Motor neuron (in vitro differentiated cells): ENCODE data around the gene LRP5. TPM values are rescaled to one million over a fixed set of nuclear protein-coding genes. Genes with fewer than 3 reads are reported as not detected.
A peak's percentile ranks its signal among the peaks of the same experiment; 100 is the strongest.

Source experiments
- ATAC-seq, 8 experiments: fragments of 200-7000 bp; cut with Tn5 transposase; replicated peaks in 6 of 8; 2 replicates each; pipeline ENCODE4 v1.8.0; 2021; ENCODE audit warnings: mild to moderate bottlenecking in 8 of 8, moderate library complexity in 8 of 8
- H3K27ac ChIP-seq, 2 donors: fragments of 250-450 bp; sonication (Bioruptor Pico); 2 replicates each; pipeline ENCODE4 v1.9.0; 2021; ENCODE audit warnings: antibody characterized with exemption in 2 of 2, mild to moderate bottlenecking in 2 of 2, moderate library complexity in 1 of 2
- H3K4me1 ChIP-seq, 2 donors: fragments of 250-450 bp; sonication (Bioruptor Pico); replicated peaks in 1 of 2; 2 replicates each; pipeline ENCODE4 v1.6.1; 2021; ENCODE audit warnings: antibody characterized with exemption in 2 of 2, mild to moderate bottlenecking in 2 of 2, moderate library complexity in 1 of 2
- H3K4me3 ChIP-seq, 5 donors: fragments of 250-450 bp; sonication (Bioruptor Pico); 2 replicates each; pipeline ENCODE4 v1.9.0; 2021; ENCODE audit warnings: antibody characterized with exemption in 5 of 5, mild to moderate bottlenecking in 5 of 5, moderate library complexity in 4 of 5
- WGBS, 10 experiments: fragments of 450-650 bp; shearing (Covaris generic); methylation state at CpG; one replicate each; pipeline ENCODE4 v1.0.0; 2022; 5-methylcytosine and 5-hydroxymethylcytosine counted together
- in situ Hi-C, 9 experiments: fragments of 400-800 bp; cut with MboI; loops; one replicate each; pipeline ENCODE4 v1.15.0; 2021; ENCODE audit warnings: low sequenced_read_pairs in 9 of 9, low pct_unique_long_range_greater_than_20kb in 2 of 9; ENCODE audit not compliant: unreplicated experiment in 9 of 9
- total RNA-seq, 8 experiments: library from RNA; unstranded; fragments of 300-600 nt; gene quantifications; 2 replicates each; pipeline versions ENCODE4 v1.2.3 to v1.2.4, GENCODE V29; 2022

The LRP5 gene
- total RNA-seq, 8 experiments from 2014 or later, result 4.8 to 49.4 (median 14.0) TPM

- 50 to 100% (median 92%) methylated on average over 1 to 2 of the region's 2 CpGs; no CpG with 5 or more reads in 2 of the 10 experiments for WGBS, 10 experiments
- Histone ChIP-seq H3K4me1 (no peaks in the 10 kb centered on the region), H3K4me3 (no peak overlapping the region), H3K27ac (no peak overlapping the region)
- no peak for ATAC-seq
- in situ Hi-C loops, result no loop called here
Observed at GRCh38 chr11:68480193-68480592, 167.8 kb downstream of the LRP5 start.

GRCh38 chr11:68480852-68481510 lies 168.6 kb downstream of the LRP5 start:
- Histone ChIP-seq H3K4me1 (no peaks in the 10 kb centered on the region), H3K4me3 (no peak overlapping the region), H3K27ac (no peak overlapping the region)
- WGBS, 10 experiments, result 18 to 100% (median 70%) methylated on average over 1 to 3 of the region's 3 CpGs; no CpG with 5 or more reads in 1 of the 10 experiments
- in situ Hi-C loops, result no loop called here
- peak in 3 of 8 experiments; percentile 79 to 95 (median 88) for ATAC-seq

DNA sequence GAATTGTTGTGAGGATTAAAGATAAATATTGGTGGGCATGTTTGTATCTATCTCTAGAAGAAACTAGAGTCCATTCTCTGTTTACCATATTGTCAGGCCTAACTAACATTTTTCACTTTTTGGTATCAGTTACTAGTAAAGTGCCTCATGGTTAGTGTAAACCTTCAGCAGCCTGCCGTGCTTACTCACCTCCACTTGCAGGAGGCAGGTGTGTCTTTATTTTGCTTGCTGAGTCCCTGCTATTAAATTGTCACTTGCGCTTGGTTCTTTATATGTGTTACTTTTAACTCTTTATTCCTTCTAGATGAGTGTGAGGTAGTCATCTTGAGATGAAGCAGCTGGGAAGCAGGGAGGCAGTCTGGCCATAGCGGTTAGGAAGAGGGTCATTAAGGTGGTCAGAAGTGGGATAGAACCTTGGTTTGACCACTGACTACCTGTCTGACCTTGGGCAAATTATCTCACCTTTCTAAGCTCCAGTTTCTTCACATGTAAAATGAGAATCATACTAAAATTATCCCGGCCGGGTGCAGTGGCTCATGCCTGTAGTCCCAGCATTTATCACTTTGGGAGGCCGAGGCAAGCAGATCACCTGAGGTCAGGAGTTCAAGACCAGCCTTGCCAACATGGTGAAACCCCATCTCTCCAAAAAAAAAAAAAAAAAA lies 169.3 kb downstream of the LRP5 start:
- WGBS, 10 experiments, result 69 to 97% (median 89%) methylated on average over 2 to 5 of the region's 6 CpGs; no CpG with 5 or more reads in 3 of the 10 experiments
- Histone ChIP-seq H3K27ac (no peak overlapping the region), H3K4me1 (no peaks in the 10 kb centered on the region), H3K4me3 (no peak overlapping the region)
- in situ Hi-C loops, result no loop called here
- no peak for ATAC-seq

GRCh38 chr11:68488623-68489022 lies 176.2 kb downstream of the LRP5 start:
- 83 to 100% (median 100%) methylated on average over 1 of the region's 1 CpG; no CpG with 5 or more reads in 5 of the 10 experiments for WGBS, 10 experiments
- no peak overlapping the region for H3K4me3 ChIP-seq
- H3K27ac ChIP-seq, result no peak overlapping the region
- in situ Hi-C loops, result no loop called here
- no peaks in the 10 kb centered on the region for H3K4me1 ChIP-seq
- no peak for ATAC-seq

DNA sequence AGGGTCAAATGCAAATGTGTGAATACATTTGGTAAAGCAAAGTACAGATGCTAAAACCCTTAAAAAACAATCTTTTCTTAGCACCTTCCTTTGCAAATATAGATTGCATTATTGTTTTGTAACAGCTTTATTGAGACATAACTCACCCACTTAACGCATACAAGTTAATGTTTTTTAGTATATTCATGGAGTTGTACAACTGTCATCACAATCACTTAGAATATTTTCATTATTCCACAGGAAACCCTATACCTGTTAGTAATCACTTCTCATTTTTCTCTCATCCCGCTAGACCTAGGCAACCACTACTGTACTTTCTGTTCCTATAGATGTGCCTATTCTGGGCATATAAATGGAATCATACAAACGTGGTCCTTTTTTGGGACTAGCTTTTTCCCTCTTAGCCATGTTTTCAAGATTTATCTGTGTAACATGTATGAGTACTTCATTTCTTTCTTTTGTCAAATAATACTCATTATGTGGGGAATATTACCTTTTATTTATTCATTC lies 182.9 kb downstream of the LRP5 start:
- WGBS, 10 experiments, result 67 to 100% (median 92%) methylated on average over 1 to 3 of the region's 3 CpGs
- no peak overlapping the region for H3K27ac ChIP-seq
- peak in 2 of 8 experiments; percentile 55 to 70 for ATAC-seq
- H3K4me3 ChIP-seq, result no peak overlapping the region
- H3K4me1 ChIP-seq, result peaks cover 0 to 7% of the 10 kb centered on the region in 2 donors
- in situ Hi-C loops, result no loop called here

- WGBS, 10 experiments, result 81 to 100% (median 96%) methylated on average over 1 to 3 of the region's 3 CpGs; no CpG with 5 or more reads in 2 of the 10 experiments
- H3K4me3 ChIP-seq, result no peak overlapping the region
- in situ Hi-C loops, result no loop called here
- peaks cover 0 to 7% of the 10 kb centered on the region in 2 donors for H3K4me1 ChIP-seq
- H3K27ac ChIP-seq, result no peak overlapping the region
- ATAC-seq, result no peak
Observed at GRCh38 chr11:68495872-68496271, 183.5 kb downstream of the LRP5 start.

- no peak overlapping the region for H3K27ac ChIP-seq
- in situ Hi-C loops, result no loop called here
- no peak for ATAC-seq
- 69 to 100% (median 95%) methylated on average over 1 to 2 of the region's 2 CpGs; no CpG with 5 or more reads in 1 of the 10 experiments for WGBS, 10 experiments
- peaks cover 0 to 7% of the 10 kb centered on the region in 2 donors for H3K4me1 ChIP-seq
- H3K4me3 ChIP-seq, result no peak overlapping the region
Observed at GRCh38 chr11:68497761-68498160, 185.4 kb downstream of the LRP5 start.

DNA sequence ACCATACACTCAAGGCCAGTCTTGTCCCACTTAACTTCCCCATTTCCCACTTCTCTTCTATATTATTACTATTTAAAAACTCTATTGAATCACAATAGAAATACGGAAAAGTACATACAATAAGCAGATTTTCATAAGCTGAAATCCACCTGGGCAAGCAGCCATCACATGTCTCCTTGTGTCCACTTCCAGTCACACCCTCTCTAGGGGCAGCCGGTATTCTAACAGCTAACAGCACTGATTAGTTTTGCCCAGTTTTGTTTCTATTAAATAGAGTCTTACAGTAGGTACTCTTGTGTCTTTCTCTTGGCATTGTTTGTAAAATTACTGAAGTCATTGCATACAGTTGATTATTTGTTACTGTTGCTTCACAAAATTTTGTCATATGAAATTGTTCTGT lies 185.9 kb downstream of the LRP5 start:
- WGBS, 10 experiments, result 0 to 100% (median 74%) methylated on average over 1 to 2 of the region's 2 CpGs
- in situ Hi-C loops, result no loop called here
- no peak overlapping the region for H3K4me3 ChIP-seq
- ATAC-seq, result no peak
- peaks cover 0 to 7% of the 10 kb centered on the region in 2 donors for H3K4me1 ChIP-seq
- no peak overlapping the region for H3K27ac ChIP-seq

Other genes starting within 250 kb of the LRP5 start
- gene CHKA, start 191.2 kb upstream of the LRP5 start, total RNA-seq, result 10 to 100 TPM; 13.3 to 41.6 (median 31.8) TPM
- gene KMT5B, start 99.3 kb upstream of the LRP5 start, total RNA-seq, result 10 to 100 TPM; 12.4 to 69.1 (median 55.4) TPM
- gene C11orf24, start 40.6 kb upstream of the LRP5 start, total RNA-seq, result 10 to 100 TPM; 15.4 to 29.8 (median 24.1) TPM
- 100 to 1,000 TPM in 1 of 8 experiments, 10 to 100 TPM in 7; 49.1 to 142 (median 65.7) TPM for gene PPP6R3, start 148.2 kb downstream of the LRP5 start, total RNA-seq